Endothelial cell of hepatic sinusoid (primary cell): ENCODE data around the gene ZNF438.
"Not testable (repeated sequence)": the region's sequence is repeated elsewhere in the genome, so short reads cannot be mapped to it uniquely, and the experiment has no call there.

Source experiments
- in situ Hi-C: cut with HindIII; loops from 2 replicates; pipeline ENCODE4 v1.10.0; 2017; ENCODE audit warnings: low sequenced_read_pairs

The ZNF438 gene

GRCh38 chr10:30817541-30817940 lies 214.1 kb downstream of the ZNF438 start:
- in situ Hi-C loops, result no loop called here

GRCh38 chr10:30816820-30817171 lies 214.9 kb downstream of the ZNF438 start:
- in situ Hi-C loops, result no loop called here

- in situ Hi-C loops, result no loop called here
Measured at GRCh38 chr10:30816159-30816819, 215.4 kb downstream of the ZNF438 start.

- in situ Hi-C loops, result no loop called here
Measured at GRCh38 chr10:30813872-30814481, 217.7 kb downstream of the ZNF438 start.

- in situ Hi-C loops, result no loop called here
Measured at GRCh38 chr10:30812018-30812851, 219.4 kb downstream of the ZNF438 start.

- in situ Hi-C loops, result no loop called here
Measured at GRCh38 chr10:30811276-30812017, 220.2 kb downstream of the ZNF438 start.

GRCh38 chr10:30810416-30810815 lies 221.2 kb downstream of the ZNF438 start:
- in situ Hi-C loops, result no loop called here

GRCh38 chr10:30806850-30807249 lies 224.8 kb downstream of the ZNF438 start:
- in situ Hi-C loops, result no loop called here

GRCh38 chr10:30805061-30805460 lies 226.6 kb downstream of the ZNF438 start:
- in situ Hi-C loops, result no loop called here

GRCh38 chr10:30804478-30805055 lies 227.1 kb downstream of the ZNF438 start:
- in situ Hi-C loops, result no loop called here

GRCh38 chr10:30803892-30804322 lies 227.8 kb downstream of the ZNF438 start:
- in situ Hi-C loops, result no loop called here

GRCh38 chr10:30803058-30803457 lies 228.6 kb downstream of the ZNF438 start:
- in situ Hi-C loops, result no loop called here

- in situ Hi-C loops, result no loop called here
Measured at GRCh38 chr10:30800368-30800767, 231.3 kb downstream of the ZNF438 start.

GRCh38 chr10:30798646-30799185 lies 232.9 kb downstream of the ZNF438 start:
- in situ Hi-C loops, result no loop called here

GRCh38 chr10:30795024-30795423 lies 236.6 kb downstream of the ZNF438 start:
- in situ Hi-C loops, result not testable (repeated sequence)
